GM18870 (cell line): Measurements from ENCODE around the gene MAP4K2.
"Not testable (repeated sequence)": the region's sequence is repeated elsewhere in the genome, so short reads cannot be mapped to it uniquely, and the experiment has no call there.

Experiments
- ATAC-seq: cut with Tn5 transposase; IDR thresholded peaks from one replicate; pipeline ENCODE4 v1.9.1; 2021; ENCODE audit warnings: moderate library complexity; ENCODE audit not compliant: unreplicated experiment

Gene MAP4K2

DNA sequence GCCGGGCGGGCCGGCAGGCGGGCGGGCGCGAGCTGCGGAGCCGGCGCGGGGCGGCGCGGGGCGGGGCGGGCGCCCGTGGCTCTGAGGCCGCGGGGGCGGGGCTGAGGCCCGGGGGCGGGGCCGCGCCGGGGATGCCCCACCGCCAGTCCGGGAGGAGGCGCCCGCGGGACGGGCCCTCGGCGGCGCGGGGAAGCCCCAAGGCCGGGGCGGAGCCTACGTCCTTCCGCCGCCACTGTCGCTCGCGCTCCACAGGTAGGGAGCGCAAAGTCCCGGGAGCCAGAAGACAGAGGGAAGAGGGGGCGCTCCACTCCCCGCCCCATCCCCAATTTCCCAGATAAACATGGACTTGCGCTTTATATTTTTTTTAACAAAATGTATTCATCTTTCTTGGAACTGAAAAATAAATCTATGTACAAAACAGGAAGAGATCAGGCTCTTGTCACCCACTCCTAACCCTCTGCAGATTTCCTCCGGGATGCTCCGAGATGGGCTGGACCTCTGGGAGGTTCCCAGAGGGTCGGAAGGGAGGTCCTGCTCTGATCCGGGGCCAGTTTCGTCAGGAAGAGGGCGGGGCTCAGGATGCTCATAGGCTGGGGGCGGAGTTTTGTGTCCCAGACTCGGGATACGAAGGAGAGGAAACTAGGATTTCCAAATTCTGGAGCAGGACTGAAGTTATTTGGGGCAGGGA lies at the start of gene MAP4K2:
MAP4K2 (minus strand) TSS at position 57 of the 688 bp plus-strand sequence. CDS start 65 bp downstream, outside the sequence.
- ATAC-seq, result no peak

DNA sequence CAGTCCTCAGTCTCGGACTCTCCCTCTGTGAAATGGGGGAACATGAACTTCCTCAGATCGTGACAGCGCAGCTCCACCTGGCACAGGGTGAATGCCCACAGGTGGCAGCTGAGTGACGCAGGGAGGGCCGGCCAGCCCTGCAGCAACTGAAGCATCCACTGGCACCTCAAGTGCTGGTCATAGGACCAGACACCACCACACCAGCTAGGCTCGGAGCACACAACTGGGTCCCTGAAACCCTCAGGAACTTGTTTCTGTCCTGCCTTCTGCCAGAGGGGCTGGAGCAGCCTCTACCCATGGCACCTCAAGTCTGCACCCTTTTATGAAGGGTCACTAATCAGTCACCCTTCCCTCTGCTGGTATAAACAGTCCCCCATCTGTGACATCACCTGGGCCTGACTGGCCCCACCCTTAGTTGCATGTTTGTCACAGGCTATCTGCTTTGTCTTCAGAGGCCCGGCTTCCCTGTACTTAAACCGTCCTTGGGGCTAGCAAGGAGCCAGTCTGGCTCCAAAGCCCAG lies 48.9 kb upstream of the MAP4K2 start:
- peak; percentile 22 for ATAC-seq

DNA sequence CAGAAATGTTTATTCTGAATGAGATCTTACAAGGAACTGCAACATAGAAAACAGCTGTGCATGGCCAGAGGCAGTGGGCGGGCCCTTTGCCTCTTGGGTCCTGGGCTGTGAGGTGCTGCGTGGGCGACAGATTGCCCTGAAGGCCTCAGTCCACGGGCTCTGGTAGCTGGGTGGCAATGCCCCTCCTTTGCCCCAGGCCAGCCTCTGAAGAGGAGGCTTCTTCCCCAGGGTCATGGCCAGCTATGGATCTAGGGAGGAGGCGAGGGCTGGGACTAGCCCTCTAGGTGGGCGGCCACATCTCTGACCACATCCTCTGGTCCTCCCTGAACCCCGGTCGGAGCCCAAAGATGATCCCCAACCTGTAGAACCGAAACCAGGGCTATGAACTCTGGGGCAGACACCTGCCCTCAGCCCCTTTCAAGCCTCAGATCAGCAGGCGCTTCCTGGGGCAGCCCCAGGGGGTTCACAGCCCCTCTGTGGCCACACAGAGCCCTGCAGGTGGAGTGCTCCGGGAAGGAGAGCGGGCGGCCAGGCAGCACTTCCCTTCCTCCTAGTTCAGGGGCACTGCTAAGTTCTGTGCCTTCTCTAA lies 48.1 kb upstream of the MAP4K2 start:
- peak; percentile 53 for ATAC-seq

DNA sequence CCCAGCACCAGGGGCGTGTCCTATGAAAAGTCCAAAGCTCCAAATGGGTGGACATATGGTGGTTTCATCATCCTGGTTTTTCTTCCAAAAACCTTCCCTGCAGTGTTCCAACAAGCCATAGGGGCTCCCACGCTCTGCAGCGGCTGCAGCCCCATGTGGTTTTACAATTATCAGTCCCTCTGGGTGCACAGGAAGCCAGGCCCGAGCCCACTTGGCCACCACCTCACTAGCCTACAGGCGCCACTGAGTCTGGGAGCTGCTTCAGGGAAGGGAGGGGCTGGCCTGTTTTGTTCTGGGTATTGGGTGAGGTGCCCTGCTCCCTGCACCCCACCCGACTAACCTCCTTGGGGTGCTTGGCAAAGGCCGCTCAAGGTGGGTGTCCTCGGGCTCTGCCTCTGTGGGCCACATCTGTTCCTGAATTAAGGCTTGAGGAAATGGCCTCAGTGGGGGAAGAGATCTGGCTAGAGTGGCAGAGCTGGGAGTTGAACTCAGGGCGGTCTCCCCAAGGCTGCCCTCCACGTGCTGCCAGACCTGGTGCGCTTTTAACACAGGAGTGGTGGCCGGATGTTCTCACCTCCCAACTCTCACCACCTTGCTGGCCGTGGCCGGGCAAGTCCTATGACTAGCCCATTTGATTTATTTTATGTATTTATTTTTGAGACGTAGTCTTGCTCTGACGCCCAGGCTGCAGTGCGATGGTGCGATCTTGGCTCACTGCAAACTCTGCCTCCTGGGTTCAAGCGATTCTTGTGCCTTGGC lies 46.8 kb upstream of the MAP4K2 start:
- ATAC-seq, result no peak

DNA sequence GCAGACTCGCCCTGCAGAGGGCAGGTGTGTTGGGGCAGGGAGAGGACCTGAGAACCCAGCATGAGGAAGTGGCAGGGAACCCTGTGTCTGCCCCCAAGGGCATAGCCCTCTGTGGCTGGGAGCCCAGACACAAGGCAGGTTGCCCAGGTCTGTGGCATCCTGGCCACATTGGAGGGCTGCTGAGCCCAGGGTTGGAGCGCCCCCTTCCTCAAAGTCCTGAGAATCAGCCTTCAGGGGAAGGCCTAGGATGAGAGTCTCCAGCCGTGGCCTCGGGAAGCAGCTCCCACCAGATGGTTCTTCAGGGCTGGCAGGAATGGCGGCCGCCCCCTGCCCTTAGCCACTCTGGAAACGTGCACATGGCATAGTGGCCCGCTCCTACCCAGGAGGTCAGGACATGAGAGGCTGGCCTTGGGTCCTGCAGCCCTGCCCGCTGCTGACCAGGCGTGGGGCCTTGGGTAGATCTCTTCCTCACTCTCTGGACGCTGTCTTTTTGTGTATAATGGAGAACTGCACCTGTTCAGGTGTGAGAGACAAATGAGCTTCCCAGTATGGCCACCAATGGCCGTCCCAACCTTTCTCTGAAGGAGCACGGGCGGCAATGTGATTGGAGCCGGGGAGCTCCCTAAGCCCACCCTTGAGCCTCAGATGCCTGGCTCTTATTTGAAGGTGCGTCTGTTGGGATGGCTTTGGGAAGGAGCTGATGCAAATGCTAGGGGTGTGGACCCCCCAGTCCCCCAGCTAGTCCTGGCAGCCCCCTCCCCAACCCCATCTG lies 46.0 kb upstream of the MAP4K2 start:
- no peak for ATAC-seq

DNA sequence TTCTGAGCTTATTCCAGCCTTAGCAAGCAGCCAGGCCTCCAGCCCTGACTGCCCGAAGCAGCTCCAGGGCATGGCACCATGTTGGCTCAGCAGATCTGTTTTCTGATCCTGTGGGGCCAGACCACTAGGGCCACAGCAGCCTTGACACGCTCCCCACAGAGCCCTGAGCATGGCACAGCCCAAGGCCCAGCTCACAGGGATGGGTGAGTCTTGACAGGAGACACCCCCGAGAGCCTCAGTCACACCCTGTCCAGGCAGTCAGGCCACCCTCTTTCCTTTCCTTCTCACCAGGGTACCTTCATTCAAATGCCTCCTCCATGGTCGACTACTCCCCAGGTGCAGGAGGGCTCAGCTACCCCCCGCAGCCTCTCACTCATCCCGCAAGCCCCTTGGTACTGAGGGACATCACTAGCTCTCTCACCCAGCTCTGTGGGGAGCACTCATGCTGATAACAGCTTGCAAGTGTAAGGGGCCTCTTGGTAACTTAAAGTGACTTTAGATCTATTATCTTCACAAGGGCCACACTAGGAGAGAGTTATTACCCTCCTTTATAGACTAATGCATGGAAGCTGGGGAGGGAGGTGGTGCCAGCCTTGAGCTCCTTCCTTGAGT lies 45.3 kb upstream of the MAP4K2 start:
- ATAC-seq, result no peak

DNA sequence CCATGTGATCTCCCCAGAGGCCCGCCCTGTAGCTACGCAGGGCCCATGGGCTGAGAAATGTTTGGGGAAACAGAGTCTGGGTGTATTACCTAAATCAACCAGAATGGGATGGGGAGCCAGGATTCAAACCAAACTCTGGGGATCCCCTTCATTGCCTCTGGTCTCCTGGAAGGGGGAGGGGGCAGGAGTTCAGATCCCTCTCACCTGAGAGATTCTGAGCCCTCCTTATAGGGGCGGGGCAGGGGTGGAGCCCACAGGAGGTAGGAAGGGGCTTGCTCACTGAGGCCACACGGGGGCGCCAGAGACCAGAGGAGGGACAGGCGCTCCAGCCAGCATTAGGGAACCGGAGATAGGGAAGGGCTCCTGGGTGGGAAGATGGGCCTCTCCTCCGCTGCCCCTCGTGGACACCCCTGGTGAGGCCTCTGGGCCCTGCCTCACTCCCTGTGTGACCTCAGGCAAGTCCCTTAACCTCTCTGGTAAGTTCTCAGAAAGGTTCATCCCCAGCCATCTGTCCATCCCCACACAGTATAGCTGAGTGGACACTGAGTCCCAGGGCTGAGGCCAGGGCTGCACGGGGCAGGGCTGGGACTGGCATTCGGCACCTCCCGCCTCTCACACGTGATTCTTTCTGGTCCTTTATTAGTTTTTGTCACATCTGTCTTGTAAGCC lies 44.1 kb upstream of the MAP4K2 start:
- ATAC-seq, result no peak

DNA sequence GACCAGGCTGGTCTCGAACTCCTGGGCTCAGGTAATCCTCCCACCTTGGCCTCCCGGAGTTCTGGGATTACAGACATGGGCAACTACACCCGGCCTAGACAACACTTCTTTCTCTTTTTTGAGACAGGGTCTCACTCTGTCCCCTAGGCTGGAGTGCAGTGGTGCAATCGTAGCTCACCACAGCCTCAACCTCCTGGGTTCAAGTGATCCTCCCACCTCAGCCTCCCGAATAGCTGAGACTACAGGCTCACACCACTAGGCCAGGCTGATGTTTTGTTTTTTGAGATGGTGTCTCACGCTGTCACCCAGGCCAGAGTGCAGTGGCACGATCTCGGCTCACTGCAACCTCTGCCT lies 42.7 kb upstream of the MAP4K2 start:
- not testable (repeated sequence) for ATAC-seq

DNA sequence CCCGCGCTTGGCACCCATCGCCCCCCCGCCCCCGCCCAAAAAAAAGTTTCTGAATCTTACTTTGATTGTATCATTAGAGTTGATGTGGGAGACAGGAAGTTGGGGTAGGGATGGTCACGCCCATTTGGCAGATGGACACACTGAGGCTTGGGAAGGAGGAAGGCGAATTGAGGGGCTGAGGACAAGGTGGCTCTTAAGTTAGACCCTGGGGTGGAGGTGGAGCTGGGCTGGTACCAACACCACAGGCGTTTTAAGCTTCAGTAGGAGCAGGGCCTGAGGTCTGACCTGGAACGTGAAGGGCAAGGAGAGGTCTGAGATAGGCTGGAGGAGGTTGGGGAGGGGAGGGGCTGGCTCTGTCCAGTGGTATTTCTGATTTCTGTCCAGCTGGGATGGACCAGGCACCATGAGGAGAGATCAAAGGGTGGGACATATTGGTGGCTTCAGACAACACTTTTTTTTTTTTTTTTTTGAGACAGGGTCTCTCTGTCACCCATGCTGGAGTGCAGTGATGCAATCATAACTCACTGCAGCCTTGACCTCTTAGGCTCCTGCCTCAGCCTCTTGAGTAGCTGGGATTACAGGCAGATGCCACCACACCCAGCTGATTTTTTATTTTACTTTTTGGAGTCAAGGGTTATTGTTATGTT lies 42.2 kb upstream of the MAP4K2 start:
- no peak for ATAC-seq

DNA sequence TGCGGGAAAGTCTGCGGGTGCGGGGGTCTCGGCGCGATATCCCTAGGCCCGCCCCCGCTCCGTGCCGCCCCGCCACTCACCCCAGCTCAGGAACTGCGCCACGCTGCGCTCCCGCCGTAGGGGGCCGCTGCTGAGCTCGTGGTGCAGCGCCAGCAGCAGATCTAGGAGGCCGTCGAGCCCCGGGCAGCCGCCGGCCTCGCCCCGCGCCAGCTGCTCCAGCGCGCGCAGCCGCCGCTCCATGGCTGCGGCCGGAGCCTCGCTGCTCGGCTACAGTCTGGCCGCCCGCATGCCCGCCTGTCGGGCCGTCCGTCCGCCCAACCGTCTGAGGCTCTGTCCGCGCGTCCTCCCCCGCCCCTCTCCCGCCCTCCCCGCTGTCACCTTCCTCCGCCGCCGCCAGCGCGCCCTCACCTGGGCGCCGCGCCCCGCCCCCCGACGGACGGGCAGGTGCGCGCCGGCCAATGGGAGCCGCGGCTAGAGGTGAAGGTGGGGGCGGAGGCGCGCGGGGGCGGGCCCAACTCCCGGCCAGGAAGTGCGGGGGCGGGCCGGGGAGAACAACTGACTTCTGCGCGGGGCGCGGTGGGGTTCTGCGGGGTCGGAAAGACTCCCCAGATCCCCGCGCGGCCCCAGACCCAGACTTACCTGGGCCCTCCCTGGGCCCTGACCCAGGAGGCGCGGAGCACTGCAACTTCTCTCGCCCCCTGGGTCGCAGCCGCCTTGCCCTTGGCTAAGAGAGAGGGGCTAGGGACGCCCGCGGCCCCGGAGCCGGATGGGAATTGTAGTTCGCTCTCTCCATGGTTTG lies 41.5 kb upstream of the MAP4K2 start, which contains the start of gene CDC42BPG:
CDC42BPG (minus strand) TSS at position 324 of the 799 bp plus-strand sequence; CDS start at position 240, 84 bp downstream.
- ATAC-seq, result no peak

DNA sequence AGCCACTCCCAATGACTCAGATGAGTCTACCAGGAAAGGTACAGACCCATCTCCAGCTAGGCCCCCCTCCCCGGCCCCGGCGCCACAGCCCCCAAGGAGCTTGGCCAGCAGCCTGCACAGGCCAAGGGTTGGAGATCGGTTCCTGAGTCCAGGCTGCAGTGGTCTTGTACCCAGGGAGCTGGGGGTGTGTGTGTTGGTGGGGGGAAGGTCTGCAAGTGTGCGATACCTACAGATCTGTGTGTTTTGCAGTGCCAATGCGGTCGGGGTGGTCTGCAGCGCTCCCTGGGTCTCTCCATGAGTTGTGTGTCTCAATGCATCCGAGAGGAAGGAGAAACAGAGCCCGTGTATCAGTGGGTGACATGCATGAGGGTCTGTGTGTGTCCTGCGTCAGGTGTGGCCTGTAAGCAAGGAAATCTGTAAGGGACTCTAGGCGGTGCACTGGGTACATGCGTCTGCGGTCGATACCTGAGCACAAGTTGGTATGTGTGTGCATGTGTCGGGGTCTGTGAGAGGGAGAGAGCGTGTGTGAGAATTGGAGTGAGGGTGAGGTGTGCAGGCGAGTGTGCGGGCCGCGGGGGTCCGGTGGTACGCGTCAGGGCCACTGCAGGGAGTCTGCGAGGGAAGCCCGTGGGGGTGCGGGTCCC lies 40.8 kb upstream of the MAP4K2 start:
- ATAC-seq, result no peak

DNA sequence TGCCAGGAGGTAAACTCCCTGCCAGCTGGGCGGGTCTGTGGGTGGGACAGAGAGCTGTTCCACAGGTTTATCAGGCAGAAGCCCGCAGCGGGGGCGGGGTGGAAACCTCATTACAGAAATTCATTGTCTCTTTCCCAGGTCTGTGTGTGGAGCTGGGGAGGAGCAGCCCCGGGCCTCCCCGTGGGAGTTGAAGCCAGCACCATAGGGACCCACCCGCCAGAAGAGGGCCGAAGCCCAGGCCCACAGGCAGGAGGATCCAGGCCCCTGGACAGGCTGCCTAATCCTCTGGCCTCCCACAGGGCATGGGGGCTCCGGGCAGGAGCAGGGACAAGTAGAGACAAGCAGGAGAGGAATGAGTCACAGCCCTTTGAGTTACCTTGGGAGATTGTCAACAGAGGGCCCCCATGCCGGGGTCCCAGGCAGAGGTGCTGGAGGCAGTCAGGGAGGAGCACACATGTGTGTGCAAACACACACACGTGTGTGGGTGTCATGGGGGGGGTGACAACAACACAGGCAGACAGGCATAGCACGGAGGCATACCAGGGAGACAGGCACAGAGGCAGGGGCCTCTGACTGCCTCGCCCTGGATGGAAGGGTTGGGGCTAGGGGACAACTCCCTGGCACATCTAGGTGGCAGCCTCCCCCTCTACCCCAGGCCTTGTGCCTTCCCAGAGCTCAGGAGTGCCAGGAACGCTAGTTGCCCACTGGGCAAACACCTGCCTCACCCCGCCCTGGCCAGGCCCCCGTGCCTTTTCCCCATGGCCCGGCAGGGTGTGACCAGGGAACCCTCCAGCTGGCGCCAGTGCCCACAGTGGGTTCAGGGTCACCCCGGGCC lies 40.1 kb upstream of the MAP4K2 start:
- ATAC-seq, result no peak

DNA sequence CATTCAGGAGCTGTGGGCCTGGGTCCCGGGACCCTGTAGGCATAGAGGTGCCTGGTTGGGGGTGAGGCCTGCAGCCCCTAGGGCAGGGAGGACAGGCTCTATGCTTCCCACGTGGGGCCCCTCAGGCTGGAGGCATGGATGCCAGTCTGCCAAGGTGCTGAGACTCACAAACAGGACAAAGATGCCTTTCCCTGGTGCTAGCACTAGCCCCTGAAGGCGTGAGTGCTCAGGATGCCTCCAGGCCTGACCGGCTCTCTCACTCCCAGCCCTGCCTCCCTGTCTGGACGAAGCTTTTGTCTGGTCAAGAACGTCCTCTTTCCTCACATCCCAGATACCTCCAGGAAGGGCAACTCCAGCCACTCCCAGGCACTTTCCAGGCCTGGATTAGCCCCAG lies 39.3 kb upstream of the MAP4K2 start:
- ATAC-seq, result no peak

DNA sequence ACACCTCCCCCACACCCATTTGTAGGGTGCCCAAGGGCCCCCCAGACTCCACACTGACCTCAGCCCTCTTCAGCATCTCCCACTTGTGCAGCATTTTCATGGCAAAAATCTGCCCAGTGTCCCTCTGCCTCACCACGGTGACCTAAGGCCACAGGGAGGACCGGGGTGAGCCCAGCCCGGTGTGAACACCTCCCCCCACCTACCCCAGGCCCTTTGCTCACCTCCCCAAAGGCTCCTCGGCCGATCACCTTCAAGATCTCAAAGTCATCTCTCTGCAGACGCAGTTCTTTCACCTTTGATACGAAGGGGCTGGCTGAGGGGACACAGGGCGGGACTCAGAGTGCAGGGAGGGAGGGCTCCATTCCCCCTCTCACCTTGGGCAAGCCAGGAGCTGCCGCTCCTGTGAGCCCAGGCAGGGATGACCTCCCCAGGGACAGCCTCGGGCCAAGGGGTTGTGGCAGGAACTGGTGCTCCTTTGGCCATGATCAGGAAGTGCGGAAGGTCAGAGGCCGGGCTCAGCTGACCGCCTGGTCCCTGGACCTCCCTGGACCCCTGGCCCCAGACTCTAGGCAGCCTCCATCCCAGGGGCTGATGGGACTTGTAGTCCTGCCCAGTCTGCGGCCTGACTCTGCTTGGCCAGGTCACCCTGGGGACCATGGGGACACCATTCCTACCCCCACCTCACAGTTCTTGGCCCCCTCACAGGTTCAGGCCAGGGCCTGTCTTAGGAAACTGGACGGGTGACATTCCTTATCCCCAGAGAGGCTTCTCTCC lies 38.8 kb upstream of the MAP4K2 start:
- no peak for ATAC-seq

DNA sequence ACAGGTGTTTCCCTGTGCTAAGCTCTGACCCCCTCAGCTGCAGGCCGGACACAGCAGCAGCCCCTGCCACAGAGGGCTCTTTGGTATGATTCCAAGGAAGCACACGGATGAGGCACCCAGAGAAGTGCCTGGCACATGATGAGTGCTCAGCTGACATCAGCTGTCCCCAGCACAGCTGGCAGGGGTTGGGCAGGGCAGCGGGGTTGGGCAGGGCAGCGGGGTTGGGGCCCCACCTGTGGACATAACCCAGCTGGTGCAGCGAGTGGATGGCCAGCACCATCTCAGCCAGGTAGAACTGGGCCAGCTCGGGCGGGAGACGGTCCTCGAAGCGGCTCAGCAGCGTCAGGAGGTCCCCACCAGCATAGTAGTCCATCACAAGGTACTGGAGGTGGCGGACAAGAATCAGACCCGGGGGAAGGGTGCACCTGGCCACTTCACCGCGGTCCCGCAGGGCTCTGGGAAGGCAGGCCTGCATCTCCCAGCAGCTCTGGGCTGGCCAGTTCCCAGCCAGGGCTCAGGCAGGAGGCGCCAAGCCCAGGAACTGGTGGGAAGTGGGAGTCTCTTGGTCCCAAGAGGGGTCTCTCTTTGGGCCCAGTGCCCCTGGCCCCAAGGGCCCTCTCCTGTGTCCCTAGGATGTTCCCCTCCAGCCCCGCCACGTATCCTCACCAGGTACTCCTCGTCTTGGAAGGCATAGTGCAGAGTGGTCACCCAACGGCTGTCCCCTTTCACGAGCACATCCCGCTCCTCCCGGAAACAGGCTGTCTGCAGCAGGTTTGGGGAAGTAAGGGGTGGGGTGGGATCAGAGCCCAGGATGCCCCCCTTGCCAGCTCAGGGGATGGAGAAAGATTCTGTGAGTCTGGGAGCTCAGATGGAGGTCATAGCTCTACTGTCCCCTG lies 37.1 kb upstream of the MAP4K2 start:
- ATAC-seq, result no peak

DNA sequence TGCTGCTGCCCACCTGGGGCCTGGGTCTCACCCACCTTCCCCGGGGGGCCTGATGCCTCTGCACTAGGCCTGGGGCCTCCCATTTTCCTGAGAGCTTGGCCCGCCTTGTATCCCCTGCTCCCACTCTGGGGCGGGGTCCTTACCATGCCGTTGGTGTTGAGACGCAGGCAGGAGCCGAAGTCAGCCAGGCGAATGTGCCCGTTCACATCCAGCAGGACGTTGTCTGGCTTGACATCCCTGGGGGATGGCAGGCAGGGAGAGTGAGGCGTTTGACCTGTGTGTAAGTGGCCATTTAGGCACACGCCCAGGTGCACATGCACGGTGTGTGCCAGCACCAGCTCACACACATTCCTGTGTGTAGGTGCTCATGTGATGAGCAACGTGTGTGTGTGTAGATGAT lies 36.3 kb upstream of the MAP4K2 start:
- ATAC-seq, result no peak
